Central memory CD4-positive, alpha-beta T cell (primary cell): Measurements from ENCODE around the gene SMARCD1.
"Not testable (repeated sequence)": the region's sequence is repeated elsewhere in the genome, so short reads cannot be mapped to it uniquely, and the experiment has no call there.

Experiments used
- DNase-seq: peaks from one replicate; pipeline ENCODE4 v3.0.0; 2022

SMARCD1 gene

DNA sequence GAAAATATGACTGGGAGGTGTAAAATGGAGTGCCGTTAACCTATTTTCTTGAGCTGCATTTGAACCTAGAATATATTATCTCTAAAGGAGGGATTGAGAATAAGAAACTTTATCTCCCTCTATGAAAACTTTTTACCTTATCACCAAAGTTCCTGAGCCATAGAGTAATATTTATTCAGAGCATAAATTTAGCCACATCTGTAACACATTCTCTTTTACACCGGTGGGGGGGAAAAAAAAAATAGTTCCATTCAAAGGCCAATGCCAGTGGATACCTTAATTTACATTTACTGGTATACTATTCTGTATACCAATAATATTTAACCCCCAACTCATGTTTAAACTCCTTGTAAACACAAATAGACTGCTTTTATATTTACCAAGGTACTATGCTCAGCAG is 60.3 kb downstream of the SMARCD1 start:
- DNase-seq: no peak

DNA sequence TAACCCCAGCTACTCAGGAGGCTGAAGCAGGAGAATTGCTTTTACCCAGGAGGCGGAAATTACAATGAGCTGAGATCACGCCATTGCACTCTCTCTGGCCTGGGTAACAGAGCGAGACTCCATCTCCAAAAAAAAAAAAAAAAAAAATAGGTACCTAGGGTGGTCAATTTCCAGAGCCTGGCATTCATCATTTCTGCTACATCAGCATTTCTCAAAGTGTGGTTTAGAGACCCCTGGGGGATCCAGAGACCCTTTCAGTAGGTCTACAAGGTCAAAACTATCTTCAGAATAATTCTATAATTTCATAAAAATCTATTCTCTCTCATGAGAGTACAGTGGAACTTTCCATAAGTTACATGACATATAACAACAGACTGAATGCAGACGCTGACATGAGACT is 62.1 kb downstream of the SMARCD1 start:
- DNase-seq: no peak

DNA sequence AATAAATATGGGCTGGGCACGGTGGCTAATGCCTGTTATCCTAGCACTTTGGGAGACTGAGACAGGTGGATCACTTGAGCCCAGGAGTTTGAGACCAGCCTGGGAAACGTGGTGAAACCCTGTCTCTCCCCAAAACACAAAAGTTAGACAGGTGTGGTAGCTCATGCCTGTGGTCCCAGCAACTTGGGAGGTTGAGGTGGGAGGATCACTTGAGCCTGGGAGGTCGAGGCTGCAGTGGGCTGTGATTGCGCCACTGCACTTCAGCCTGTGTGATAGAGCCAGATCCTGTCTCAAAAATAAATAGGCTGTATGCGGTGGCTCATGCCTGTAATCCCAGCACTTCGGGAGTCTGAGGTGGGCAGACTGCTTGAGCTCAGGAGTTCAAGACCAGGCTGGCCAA is 62.9 kb downstream of the SMARCD1 start:
- not testable (repeated sequence) for DNase-seq

DNA sequence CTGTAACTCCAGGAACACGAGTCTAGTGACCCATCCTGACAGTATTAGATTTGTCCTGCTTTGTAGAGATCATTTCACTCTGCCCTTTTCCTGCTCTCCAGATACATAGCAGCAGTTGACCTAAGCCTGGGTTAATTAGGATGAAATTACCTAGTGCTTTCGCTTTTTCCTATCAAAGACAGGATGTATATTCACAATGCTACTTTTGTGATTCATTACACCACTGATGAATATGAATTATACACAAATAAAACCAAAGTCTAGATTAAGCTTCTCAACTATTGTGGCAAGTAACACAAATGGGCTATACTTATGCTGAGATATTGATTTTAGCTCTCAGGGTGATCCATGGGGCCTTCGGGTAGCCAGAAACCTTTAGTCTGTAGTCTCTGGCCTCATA is 64.2 kb downstream of the SMARCD1 start:
- no peak for DNase-seq
